K562 (cell line): Measurements from ENCODE around the gene CYTH1. TPM values are rescaled to one million over a fixed set of nuclear protein-coding genes. Genes with fewer than 3 reads are reported as not detected.

Source experiments
- ARID1B ChIP-seq: fragments of 450-650 bp; IDR thresholded peaks from 2 replicates; pipeline ENCODE4 v1.6.1; 2016; ENCODE audit warnings: antibody characterized with exemption, mild to moderate bottlenecking, inconsistent platforms
- BRCA1 ChIP-seq, 2 experiments: fragments of 450-650 bp in 1 of 2; sonication (generic) in 1 of 2; formaldehyde crosslinking in 1 of 2; IDR thresholded peaks; 2 replicates each; pipeline versions ENCODE4 v1.5.0 to v1.6.1; 2017 to 2020; ENCODE audit warnings: mild to moderate bottlenecking in 1 of 2, missing genetic modification reagents in 1 of 2
- CBFA2T3 ChIP-seq: fragments of 450-650 bp; IDR thresholded peaks from 2 replicates; pipeline ENCODE4 v1.6.1; 2017
- CHD4 ChIP-seq: fragments of 200-600 bp; sonication (generic); IDR thresholded peaks from 3 replicates; pipeline ENCODE4 v1.6.1; 2012; ENCODE audit warnings: low read depth, mild to moderate bottlenecking, mixed read lengths, low read length, inconsistent platforms; ENCODE audit not compliant: insufficient read depth, insufficient replicate concordance, poor library complexity, severe bottlenecking
- CTBP1 ChIP-seq: fragments of 450-650 bp; IDR thresholded peaks from 2 replicates; pipeline ENCODE4 v1.6.1; 2016; ENCODE audit warnings: borderline replicate concordance
- DNMT1 ChIP-seq: fragments of 450-650 bp; IDR thresholded peaks from 2 replicates; pipeline ENCODE4 v1.6.1; 2016; ENCODE audit warnings: antibody characterized with exemption, mild to moderate bottlenecking
- ELF2 ChIP-seq: fragments of 250-450 bp; sonication (Bioruptor Pico); IDR thresholded peaks from 2 replicates; pipeline ENCODE4 v1.5.0; 2021; ENCODE audit warnings: mild to moderate bottlenecking
- ETS2 ChIP-seq: IDR thresholded peaks from 2 replicates; pipeline ENCODE4 v1.6.1; 2016; ENCODE audit warnings: borderline replicate concordance, missing genetic modification characterization, mild to moderate bottlenecking, moderate library complexity, missing compliant biosample characterization; ENCODE audit not compliant: poor library complexity, severe bottlenecking
- ETV1 ChIP-seq: fragments of 450-650 bp; conservative IDR thresholded peaks from 2 replicates; pipeline ENCODE4 v1.6.1; 2016; ENCODE audit warnings: missing genetic modification characterization, control low read depth, low read depth, missing compliant biosample characterization
- KAT7 ChIP-seq: sonication (generic); formaldehyde crosslinking; IDR thresholded peaks from 2 replicates; pipeline ENCODE4 v1.8.0; 2022; ENCODE audit warnings: missing genetic modification reagents, mild to moderate bottlenecking, borderline replicate concordance
- KLF6 ChIP-seq: fragments of 250-450 bp; sonication (Bioruptor Pico); IDR thresholded peaks from 2 replicates; pipeline ENCODE4 v1.4.0; 2020; ENCODE audit warnings: mild to moderate bottlenecking, moderate library complexity, borderline replicate concordance
- MEIS2 ChIP-seq: fragments of 450-650 bp; IDR thresholded peaks from 2 replicates; pipeline ENCODE4 v1.6.1; 2014; ENCODE audit warnings: mild to moderate bottlenecking; ENCODE audit not compliant: partially characterized antibody
- MIER1 ChIP-seq: fragments of 450-650 bp; IDR thresholded peaks from 2 replicates; pipeline ENCODE4 v1.6.1; 2016; ENCODE audit warnings: antibody characterized with exemption, mild to moderate bottlenecking, low read depth
- NR2C2 ChIP-seq, 2 experiments: fragments of 200-800 bp in 1 of 2; sonication (Bioruptor generic) in 1 of 2; sonication (generic) in 1 of 2; formaldehyde crosslinking in 1 of 2; IDR thresholded peaks; 2 replicates each; pipeline versions ENCODE4 v1.6.1 to v1.8.0; 2016 to 2022; ENCODE audit warnings: mild to moderate bottlenecking in 1 of 2, missing compliant biosample characterization in 1 of 2, missing genetic modification characterization in 1 of 2, missing genetic modification reagents in 1 of 2
- RCOR1 ChIP-seq, 2 experiments: IDR thresholded peaks; 2 replicates each; pipeline ENCODE4 v1.6.1; 2012; ENCODE audit warnings: low read depth in 2 of 2, low read length in 2 of 2, borderline replicate concordance in 1 of 2, improper control_type of control experiment in 1 of 2
- SMARCA4 ChIP-seq: fragments of 450-650 bp; IDR thresholded peaks from 2 replicates; pipeline ENCODE4 v1.6.1; 2016
- ZNF766 ChIP-seq: fragments of 200-800 bp; sonication (Bioruptor generic); conservative IDR thresholded peaks from 2 replicates; pipeline ENCODE4 v1.6.1; 2016; ENCODE audit warnings: missing genetic modification characterization, missing compliant biosample characterization
- polyA plus RNA-seq, 8 experiments: library from polyadenylated mRNA; depleted of rRNA in 4 of 8; stranded (reverse) in 5 of 8; unstranded in 3 of 8; fragments of >200 nt; fragmentation: Nextera tagmentation in 2 of 8; fragmentation: Illumina TruSeq in 1 of 8; extraction: Ambion mirVana in 2 of 8; extraction: Trizol in 1 of 8; gene quantifications; 2 replicates each; pipeline versions ENCODE4 v1.2.1 to v1.2.3, GENCODE V29; 2011 to 2014; ENCODE audit warnings: inconsistent platforms in 1 of 8, missing spikeins in 1 of 8
- total RNA-seq, 7 experiments: library from RNA; depleted of rRNA in 6 of 7; stranded (reverse); fragments of >200 nt in 6 of 7; fragmentation: Illumina TruSeq in 2 of 7; extraction: Trizol in 2 of 7; gene quantifications; 2 replicates each; pipeline versions ENCODE4 v1.2.1 to v1.2.3, GENCODE V29; 2011 to 2021; ENCODE audit warnings: low replicate concordance in 1 of 7
- TF ChIP-seq, protein P1 (sequence below): sonication (generic); formaldehyde crosslinking; IDR thresholded peaks from 2 replicates; pipeline ENCODE4 v1.8.0; 2022; ENCODE audit warnings: mild to moderate bottlenecking, missing genetic modification reagents
- TF ChIP-seq, protein P2 (sequence below), 3 experiments: fragments of 200-800 bp in 1 of 3; fragments of 250-450 bp in 1 of 3; fragments of 450-650 bp in 1 of 3; sonication (Bioruptor Pico) in 1 of 3; sonication (Bioruptor generic) in 1 of 3; formaldehyde crosslinking in 1 of 3; IDR thresholded peaks; 2 replicates each; pipeline versions ENCODE4 v1.6.1 to v1.8.0; 2016 to 2022; ENCODE audit warnings: mild to moderate bottlenecking in 2 of 3, missing genetic modification characterization in 2 of 3, missing compliant biosample characterization in 1 of 3, moderate library complexity in 1 of 3

Gene CYTH1
- total and polyA plus RNA-seq, 9 of the 15 experiments (the other 6 are each of a cell fraction or from before 2014, with no cell fraction given), result 0.52 to 27.7 (median 16.8) TPM

DNA sequence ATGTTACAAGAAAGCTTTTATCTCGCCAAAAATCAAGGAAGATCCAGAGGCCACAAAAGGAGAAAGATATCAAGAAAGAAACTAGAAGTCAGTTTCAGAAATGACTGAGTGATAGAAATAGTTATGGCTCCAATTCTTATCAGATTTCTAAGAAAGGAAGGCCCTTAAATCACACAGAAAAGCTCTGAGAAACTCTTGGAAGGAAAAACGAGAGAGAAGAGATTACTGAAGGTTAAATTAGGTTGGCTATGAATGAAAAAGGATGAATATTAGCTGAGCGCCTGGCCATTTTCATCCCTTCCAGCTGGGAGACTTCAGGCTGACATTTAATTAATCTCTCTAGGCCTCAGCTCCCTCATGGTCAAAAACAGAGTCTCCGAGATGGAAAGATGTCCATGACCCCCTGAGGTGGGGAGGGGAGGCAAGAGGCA is 72.3 kb downstream of the CYTH1 start (continued):
- TF ChIP-seq MEIS2, result peak; percentile 91
- TF ChIP-seq KLF6, result no peak
- TF ChIP-seq CTBP1, result peak; percentile 29; the same call in 1 of the 2 replicates
- no peak for TF ChIP-seq KAT7
- no peak for TF ChIP-seq NR2C2 (CRISPR knock-in tag; IDR thresholded peaks at IDR 0.05)
- peak; percentile 23; the same call in 1 of the 2 replicates for TF ChIP-seq NR2C2 (tag; IDR thresholded peaks at IDR 0.05)
- TF ChIP-seq ZNF766 (CRISPR knock-in tag), result no peak; the same call in 1 of the 2 replicates
- peak in 1 of 2 experiments; percentile 53; a peak in 1 of 4 replicates for TF ChIP-seq RCOR1 (IDR thresholded peaks at IDR 0.05; ENCODE audit: borderline replicate concordance in 1 of 2, low read depth in 2 of 2, low read length in 2 of 2)
- TF ChIP-seq SMARCA4, result peak; percentile 36; the same call in 1 of the 2 replicates
- TF ChIP-seq, protein P1, sequence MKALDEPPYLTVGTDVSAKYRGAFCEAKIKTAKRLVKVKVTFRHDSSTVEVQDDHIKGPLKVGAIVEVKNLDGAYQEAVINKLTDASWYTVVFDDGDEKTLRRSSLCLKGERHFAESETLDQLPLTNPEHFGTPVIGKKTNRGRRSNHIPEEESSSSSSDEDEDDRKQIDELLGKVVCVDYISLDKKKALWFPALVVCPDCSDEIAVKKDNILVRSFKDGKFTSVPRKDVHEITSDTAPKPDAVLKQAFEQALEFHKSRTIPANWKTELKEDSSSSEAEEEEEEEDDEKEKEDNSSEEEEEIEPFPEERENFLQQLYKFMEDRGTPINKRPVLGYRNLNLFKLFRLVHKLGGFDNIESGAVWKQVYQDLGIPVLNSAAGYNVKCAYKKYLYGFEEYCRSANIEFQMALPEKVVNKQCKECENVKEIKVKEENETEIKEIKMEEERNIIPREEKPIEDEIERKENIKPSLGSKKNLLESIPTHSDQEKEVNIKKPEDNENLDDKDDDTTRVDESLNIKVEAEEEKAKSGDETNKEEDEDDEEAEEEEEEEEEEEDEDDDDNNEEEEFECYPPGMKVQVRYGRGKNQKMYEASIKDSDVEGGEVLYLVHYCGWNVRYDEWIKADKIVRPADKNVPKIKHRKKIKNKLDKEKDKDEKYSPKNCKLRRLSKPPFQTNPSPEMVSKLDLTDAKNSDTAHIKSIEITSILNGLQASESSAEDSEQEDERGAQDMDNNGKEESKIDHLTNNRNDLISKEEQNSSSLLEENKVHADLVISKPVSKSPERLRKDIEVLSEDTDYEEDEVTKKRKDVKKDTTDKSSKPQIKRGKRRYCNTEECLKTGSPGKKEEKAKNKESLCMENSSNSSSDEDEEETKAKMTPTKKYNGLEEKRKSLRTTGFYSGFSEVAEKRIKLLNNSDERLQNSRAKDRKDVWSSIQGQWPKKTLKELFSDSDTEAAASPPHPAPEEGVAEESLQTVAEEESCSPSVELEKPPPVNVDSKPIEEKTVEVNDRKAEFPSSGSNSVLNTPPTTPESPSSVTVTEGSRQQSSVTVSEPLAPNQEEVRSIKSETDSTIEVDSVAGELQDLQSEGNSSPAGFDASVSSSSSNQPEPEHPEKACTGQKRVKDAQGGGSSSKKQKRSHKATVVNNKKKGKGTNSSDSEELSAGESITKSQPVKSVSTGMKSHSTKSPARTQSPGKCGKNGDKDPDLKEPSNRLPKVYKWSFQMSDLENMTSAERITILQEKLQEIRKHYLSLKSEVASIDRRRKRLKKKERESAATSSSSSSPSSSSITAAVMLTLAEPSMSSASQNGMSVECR (CRISPR knock-in tag), result no peak
- no peak for TF ChIP-seq MIER1
- no peak for TF ChIP-seq ETV1 (tag)
- TF ChIP-seq ELF2 (CRISPR knock-in tag), result no peak
- TF ChIP-seq ARID1B, result peak; percentile 52
- TF ChIP-seq ETS2 (tag), result no peak
- no peak for TF ChIP-seq CHD4
- TF ChIP-seq, protein P2, sequence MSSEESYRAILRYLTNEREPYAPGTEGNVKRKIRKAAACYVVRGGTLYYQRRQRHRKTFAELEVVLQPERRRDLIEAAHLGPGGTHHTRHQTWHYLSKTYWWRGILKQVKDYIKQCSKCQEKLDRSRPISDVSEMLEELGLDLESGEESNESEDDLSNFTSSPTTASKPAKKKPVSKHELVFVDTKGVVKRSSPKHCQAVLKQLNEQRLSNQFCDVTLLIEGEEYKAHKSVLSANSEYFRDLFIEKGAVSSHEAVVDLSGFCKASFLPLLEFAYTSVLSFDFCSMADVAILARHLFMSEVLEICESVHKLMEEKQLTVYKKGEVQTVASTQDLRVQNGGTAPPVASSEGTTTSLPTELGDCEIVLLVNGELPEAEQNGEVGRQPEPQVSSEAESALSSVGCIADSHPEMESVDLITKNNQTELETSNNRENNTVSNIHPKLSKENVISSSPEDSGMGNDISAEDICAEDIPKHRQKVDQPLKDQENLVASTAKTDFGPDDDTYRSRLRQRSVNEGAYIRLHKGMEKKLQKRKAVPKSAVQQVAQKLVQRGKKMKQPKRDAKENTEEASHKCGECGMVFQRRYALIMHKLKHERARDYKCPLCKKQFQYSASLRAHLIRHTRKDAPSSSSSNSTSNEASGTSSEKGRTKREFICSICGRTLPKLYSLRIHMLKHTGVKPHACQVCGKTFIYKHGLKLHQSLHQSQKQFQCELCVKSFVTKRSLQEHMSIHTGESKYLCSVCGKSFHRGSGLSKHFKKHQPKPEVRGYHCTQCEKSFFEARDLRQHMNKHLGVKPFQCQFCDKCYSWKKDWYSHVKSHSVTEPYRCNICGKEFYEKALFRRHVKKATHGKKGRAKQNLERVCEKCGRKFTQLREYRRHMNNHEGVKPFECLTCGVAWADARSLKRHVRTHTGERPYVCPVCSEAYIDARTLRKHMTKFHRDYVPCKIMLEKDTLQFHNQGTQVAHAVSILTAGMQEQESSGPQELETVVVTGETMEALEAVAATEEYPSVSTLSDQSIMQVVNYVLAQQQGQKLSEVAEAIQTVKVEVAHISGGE (CRISPR knock-in tag; IDR thresholded peaks at IDR 0.05), result no peak
- no peak for TF ChIP-seq CBFA2T3
- TF ChIP-seq BRCA1 (IDR thresholded peaks at IDR 0.05), result no peak
- no peak for TF ChIP-seq BRCA1 (CRISPR knock-in tag; IDR thresholded peaks at IDR 0.05)
- no peak for TF ChIP-seq DNMT1
